22Rv1 (cell line): ENCODE data around the gene PLLP.

ENCODE experiments used
- H3K27ac ChIP-seq: fragments of 450-650 bp; 2 replicates; pipeline ENCODE4 v1.5.1; 2017
- ZFX ChIP-seq: fragments of 450-650 bp; IDR thresholded peaks from 2 replicates; pipeline ENCODE4 v1.6.1; 2017; ENCODE audit warnings: antibody characterized with exemption, borderline replicate concordance
- TF ChIP-seq, protein P1 (sequence below): fragments of 450-650 bp; IDR thresholded peaks from 2 replicates; pipeline ENCODE4 v1.5.1; 2017; ENCODE audit warnings: mild to moderate bottlenecking

PLLP gene

DNA sequence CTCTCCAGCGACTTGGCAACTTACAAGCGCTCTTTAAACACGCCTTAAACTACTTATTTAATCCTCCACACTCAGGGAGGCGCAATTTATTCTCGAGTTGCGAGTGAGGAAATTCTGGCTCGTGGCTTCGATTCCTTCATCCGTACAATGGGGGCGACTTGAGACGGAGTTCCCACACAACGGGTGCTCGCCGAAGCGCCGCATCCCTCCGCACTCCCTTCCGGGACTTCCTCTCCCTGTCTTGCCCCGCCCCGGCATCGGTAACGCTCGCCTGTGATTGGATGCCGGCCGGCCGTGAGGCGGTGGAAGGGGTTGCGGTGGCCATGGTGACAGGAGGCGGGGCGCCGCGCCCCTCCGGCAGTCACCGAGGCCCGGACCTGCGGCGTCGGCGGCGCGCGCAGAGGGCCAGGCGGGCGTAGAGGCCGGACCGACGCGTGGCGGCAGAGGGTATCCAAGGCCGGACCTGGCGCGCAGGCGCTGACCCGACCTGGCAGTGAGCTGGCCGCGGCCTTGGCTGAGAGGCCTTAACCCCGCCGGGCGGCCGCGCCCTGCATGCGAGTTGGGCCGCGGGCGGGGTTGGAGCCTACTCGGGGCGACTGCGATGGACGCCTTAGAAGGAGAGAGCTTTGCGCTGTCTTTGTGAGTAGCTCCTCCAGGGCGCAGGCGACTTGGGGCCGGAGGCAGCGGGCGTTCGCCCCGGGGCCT, 39.6 kb downstream of the PLLP start, which contains the start of gene ARL2BP:
Gene ARL2BP (plus strand): TSS at position 493 of the 705 bp plus-strand sequence. CDS start 109 bp downstream, at position 602.
- TF ChIP-seq ZFX, result peak; percentile 67; the same call in 1 of the 2 replicates
- TF ChIP-seq, protein P1, sequence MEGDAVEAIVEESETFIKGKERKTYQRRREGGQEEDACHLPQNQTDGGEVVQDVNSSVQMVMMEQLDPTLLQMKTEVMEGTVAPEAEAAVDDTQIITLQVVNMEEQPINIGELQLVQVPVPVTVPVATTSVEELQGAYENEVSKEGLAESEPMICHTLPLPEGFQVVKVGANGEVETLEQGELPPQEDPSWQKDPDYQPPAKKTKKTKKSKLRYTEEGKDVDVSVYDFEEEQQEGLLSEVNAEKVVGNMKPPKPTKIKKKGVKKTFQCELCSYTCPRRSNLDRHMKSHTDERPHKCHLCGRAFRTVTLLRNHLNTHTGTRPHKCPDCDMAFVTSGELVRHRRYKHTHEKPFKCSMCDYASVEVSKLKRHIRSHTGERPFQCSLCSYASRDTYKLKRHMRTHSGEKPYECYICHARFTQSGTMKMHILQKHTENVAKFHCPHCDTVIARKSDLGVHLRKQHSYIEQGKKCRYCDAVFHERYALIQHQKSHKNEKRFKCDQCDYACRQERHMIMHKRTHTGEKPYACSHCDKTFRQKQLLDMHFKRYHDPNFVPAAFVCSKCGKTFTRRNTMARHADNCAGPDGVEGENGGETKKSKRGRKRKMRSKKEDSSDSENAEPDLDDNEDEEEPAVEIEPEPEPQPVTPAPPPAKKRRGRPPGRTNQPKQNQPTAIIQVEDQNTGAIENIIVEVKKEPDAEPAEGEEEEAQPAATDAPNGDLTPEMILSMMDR, result 0 out of 2 replicates have a peak, but pooled peaks have one; percentile 7
- peak within 1 kb of the TSS; percentile 85 for H3K27ac ChIP-seq

- peak overlapping the region; percentile 85 for H3K27ac ChIP-seq
- no peak for TF ChIP-seq ZFX
- TF ChIP-seq, protein P1, result no peak
Observed at GRCh38 chr16:57244463-57244766, 40.1 kb downstream of the PLLP start.

- TF ChIP-seq, protein P1, result no peak
- no peak for TF ChIP-seq ZFX
Observed at GRCh38 chr16:57242650-57243049, 41.8 kb downstream of the PLLP start.

DNA sequence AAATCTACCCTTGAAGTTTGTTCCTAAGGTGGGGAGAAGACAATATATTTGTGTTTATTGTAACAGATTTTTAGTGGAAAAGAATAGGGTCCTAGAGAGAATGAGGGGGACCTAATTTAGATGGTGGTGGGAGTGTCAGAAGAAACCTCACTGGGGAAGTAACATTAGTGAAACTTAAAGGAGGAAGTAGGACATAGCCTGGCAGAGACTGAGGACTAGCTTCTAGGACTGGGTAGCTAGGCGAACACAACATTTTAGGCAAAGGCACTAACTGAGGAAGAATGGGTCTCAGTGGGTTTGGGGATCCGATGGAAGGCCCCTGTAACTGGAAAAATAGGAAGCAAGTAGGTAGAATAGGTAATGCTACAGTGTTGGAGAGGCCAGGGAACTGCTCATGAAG, 43.6 kb downstream of the PLLP start:
- H3K27ac ChIP-seq, result 0 out of 2 replicates have a peak overlapping the region, but pooled peaks have one; percentile 13
- TF ChIP-seq ZFX, result no peak
- TF ChIP-seq, protein P1, result no peak

More at GRCh38 chr16:57242650-57243049, 41.8 kb downstream of the PLLP start:
- H3K27ac ChIP-seq, result no peak overlapping the region

DNA sequence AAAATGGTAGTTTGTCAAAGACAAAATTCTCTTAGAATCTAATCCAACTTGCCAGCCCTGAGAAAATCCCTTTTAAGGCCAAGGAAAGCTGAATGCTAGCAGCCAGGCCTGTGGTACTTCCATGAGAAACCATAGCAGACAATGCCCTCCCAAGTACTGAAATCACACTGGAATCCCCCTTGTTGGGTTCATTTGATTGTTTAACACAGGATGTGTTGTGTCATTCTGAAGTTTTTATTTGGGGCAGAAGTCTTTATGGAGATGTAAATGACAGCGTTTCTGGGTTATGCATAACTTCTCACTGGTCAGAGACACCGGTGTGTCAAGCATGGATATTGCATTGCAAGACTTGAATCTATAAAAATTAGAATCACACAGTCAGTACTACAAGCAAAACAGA, 45.4 kb downstream of the PLLP start:
- no peak overlapping the region for H3K27ac ChIP-seq
- TF ChIP-seq, protein P1, result no peak
- TF ChIP-seq ZFX, result no peak

DNA sequence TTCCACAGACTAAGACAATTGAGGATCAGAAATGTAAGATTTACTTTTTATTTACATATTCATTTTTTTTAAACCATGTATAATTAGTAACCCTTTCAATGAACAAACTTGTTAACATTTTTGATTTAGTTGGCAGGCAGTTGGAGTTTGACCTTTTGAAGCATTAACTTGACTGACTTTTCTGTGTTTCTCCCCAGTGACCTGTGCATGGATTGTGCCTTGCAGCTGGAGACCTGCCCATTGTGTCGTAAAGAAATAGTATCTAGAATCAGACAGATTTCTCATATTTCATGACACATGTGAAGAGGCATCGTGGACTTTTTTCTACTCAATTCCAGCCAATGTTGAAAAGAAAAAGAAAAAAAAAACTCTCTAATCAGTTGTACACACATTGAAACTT, 45.8 kb downstream of the PLLP start:
- TF ChIP-seq, protein P1, result no peak
- TF ChIP-seq ZFX, result no peak
- no peak overlapping the region for H3K27ac ChIP-seq

DNA sequence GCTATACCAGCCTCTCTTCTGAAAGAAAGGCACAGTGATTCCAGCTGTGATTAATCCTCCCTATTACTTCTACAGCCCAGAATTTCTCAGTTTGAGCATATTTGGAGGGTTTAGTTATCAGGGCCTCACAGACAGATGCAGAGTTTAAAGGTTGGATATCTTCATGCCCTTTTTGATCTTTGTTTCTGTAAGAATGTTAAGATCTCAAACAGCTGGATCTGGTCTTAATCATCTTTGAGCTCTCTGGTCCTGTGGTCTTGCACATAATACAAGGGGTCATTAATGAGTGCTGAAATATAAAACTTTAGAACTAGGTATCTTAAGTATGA, 48.5 kb downstream of the PLLP start:
- TF ChIP-seq, protein P1, result no peak
- no peak for TF ChIP-seq ZFX
- no peak overlapping the region for H3K27ac ChIP-seq
